Body of pancreas (tissue), 4 donors: ENCODE data around the gene DAB2IP.

Experiments
- POLR2A ChIP-seq, 3 donors: fragments of 450-650 bp; IDR thresholded peaks; one replicate each; pipeline ENCODE4 v1.6.1; 2016; ENCODE audit warnings: antibody characterized with exemption in 3 of 3, mild to moderate bottlenecking in 2 of 3
- TF ChIP-seq, protein P1 (sequence below), 7 experiments: fragments of 450-650 bp in 4 of 7; fragments of 200-600 bp in 3 of 7; sonication (generic) in 3 of 7; IDR thresholded peaks; one replicate each; pipeline ENCODE4 v1.5.1; 2016 to 2019; ENCODE audit warnings: antibody characterized with exemption in 7 of 7

- TF ChIP-seq POLR2A (IDR thresholded peaks at IDR 0.05), result no peak
- TF ChIP-seq, protein P1, sequence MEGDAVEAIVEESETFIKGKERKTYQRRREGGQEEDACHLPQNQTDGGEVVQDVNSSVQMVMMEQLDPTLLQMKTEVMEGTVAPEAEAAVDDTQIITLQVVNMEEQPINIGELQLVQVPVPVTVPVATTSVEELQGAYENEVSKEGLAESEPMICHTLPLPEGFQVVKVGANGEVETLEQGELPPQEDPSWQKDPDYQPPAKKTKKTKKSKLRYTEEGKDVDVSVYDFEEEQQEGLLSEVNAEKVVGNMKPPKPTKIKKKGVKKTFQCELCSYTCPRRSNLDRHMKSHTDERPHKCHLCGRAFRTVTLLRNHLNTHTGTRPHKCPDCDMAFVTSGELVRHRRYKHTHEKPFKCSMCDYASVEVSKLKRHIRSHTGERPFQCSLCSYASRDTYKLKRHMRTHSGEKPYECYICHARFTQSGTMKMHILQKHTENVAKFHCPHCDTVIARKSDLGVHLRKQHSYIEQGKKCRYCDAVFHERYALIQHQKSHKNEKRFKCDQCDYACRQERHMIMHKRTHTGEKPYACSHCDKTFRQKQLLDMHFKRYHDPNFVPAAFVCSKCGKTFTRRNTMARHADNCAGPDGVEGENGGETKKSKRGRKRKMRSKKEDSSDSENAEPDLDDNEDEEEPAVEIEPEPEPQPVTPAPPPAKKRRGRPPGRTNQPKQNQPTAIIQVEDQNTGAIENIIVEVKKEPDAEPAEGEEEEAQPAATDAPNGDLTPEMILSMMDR (IDR thresholded peaks at IDR 0.05), result no peak
These were observed 66.7 kb downstream of the DAB2IP start for GRCh38 chr9:121718084-121718483.
